Suprapubic skin (tissue), 4 donors: ENCODE measurements around the gene RNF217.

Experiments
- EP300 ChIP-seq: sonication (generic); formaldehyde crosslinking; IDR thresholded peaks from one replicate; pipeline ENCODE4 v1.6.1; 2017; ENCODE audit warnings: antibody characterized with exemption
- POLR2A ChIP-seq, 2 donors: fragments of 450-650 bp; IDR thresholded peaks; one replicate each; pipeline ENCODE4 v1.6.1; 2017; ENCODE audit warnings: antibody characterized with exemption in 2 of 2, mild to moderate bottlenecking in 2 of 2, moderate library complexity in 2 of 2
- POLR2AphosphoS5 ChIP-seq, 3 donors: sonication (generic); formaldehyde crosslinking; IDR thresholded peaks; one replicate each; pipeline ENCODE4 v1.6.1; 2017; ENCODE audit warnings: antibody characterized with exemption in 3 of 3
- TF ChIP-seq, protein P1 (sequence below), 2 donors: fragments of 200-600 bp in 1 of 2; fragments of 450-650 bp in 1 of 2; sonication (generic) in 1 of 2; IDR thresholded peaks; one replicate each; pipeline ENCODE4 v1.5.1; 2016 to 2019; ENCODE audit warnings: antibody characterized with exemption in 2 of 2, mild to moderate bottlenecking in 1 of 2, moderate library complexity in 1 of 2

DNA sequence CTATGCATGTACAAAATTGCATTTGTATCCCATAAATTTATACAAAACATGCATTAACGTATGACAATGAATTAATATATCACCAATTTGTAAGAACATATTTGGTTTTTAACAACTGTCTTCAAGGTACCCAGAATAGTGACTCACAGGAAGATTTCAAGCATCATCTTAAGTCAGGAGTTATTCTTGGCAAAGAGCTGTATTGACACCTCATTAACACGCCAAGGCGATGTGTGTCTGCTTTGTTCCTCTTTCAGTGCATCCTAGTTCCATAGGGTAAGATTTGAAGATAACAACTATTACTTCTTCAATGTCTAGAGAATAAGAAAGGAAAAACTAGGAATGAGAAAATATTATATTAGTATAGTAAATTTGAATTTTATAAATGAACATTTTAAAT is 155.6 kb downstream of the RNF217 start:
- TF ChIP-seq, protein P1, sequence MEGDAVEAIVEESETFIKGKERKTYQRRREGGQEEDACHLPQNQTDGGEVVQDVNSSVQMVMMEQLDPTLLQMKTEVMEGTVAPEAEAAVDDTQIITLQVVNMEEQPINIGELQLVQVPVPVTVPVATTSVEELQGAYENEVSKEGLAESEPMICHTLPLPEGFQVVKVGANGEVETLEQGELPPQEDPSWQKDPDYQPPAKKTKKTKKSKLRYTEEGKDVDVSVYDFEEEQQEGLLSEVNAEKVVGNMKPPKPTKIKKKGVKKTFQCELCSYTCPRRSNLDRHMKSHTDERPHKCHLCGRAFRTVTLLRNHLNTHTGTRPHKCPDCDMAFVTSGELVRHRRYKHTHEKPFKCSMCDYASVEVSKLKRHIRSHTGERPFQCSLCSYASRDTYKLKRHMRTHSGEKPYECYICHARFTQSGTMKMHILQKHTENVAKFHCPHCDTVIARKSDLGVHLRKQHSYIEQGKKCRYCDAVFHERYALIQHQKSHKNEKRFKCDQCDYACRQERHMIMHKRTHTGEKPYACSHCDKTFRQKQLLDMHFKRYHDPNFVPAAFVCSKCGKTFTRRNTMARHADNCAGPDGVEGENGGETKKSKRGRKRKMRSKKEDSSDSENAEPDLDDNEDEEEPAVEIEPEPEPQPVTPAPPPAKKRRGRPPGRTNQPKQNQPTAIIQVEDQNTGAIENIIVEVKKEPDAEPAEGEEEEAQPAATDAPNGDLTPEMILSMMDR (IDR thresholded peaks at IDR 0.05), result no peak
- TF ChIP-seq POLR2A (IDR thresholded peaks at IDR 0.05) (no peak), POLR2AphosphoS5 (IDR thresholded peaks at IDR 0.05) (no peak), EP300 (no peak)
